SK-MEL-5 (cell line): ENCODE data around the gene HBS1L. TPM values are rescaled to one million over a fixed set of nuclear protein-coding genes. Genes with fewer than 3 reads are reported as not detected.
A peak's percentile ranks its signal among the peaks of the same experiment; 100 is the strongest.

Experiments used
- DNase-seq: peaks from one replicate; pipeline ENCODE4 v3.0.0-alpha.2; 2016; ENCODE audit warnings: low read depth, low spot score
- in situ Hi-C: cut with HindIII; loops from 2 replicates; pipeline ENCODE4 v1.10.0; 2016; ENCODE audit warnings: low sequenced_read_pairs, high pct_unique_total_duplicates, low pct_unique_long_range_greater_than_20kb
- polyA plus RNA-seq, 2 experiments: library from polyadenylated mRNA; depleted of rRNA; stranded (reverse); fragments of >200 nt; gene quantifications; 2 replicates each; pipeline ENCODE4 v1.2.3, GENCODE V29; 2015
- total RNA-seq: library from RNA; depleted of rRNA; stranded (reverse); fragments of >200 nt; shearing (Covaris generic); gene quantifications from 2 replicates; pipeline ENCODE4 v1.2.3, GENCODE V29; 2014; rRNA removed

The HBS1L gene
- 118 and 122 TPM in 2 replicates for total RNA-seq
- 65.6 and 66.4 TPM in 2 replicates for polyA plus RNA-seq (2015; cell fraction: cytosol; rRNA removed)
- 37.2 and 62.4 TPM in 2 replicates for polyA plus RNA-seq (2015; cell fraction: nucleus; rRNA removed)

GRCh38 chr6:135054569-135055498 lies at the start of gene HBS1L:
TSS of gene HBS1L (minus strand) at chr6:135054822. CDS start at chr6:135054691, 131 bp downstream.
- in situ Hi-C loops = no loop called here
- peak; percentile 95 for DNase-seq

DNA sequence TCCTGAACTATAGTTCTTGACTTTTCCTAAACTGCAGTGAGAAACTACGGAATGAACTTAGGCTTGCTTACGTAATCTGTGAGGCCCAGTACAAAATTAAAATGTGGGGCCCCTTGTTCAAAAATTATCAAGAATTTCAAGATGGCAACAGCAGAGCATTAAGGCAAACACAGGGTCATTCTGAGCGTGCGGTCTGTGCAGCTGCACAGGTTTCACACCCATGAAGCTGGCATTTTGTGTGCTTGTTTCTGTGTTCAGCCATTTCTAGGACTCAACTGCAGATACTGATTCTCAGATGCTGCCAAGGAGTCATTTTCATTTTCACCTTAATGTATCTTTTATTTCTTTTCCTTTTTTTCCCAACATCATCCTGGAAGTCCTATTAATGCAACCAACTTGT lies 49.6 kb upstream of the HBS1L start:
- in situ Hi-C loops = no loop called here
- no peak for DNase-seq

GRCh38 chr6:135102191-135102590 lies 47.6 kb upstream of the HBS1L start:
- in situ Hi-C loops = no loop called here

GRCh38 chr6:135097172-135097571 lies 42.5 kb upstream of the HBS1L start:
- no peak for DNase-seq
- in situ Hi-C loops = no loop called here

More at GRCh38 chr6:135102191-135102590, 47.6 kb upstream of the HBS1L start:
- DNase-seq = no peak

DNA sequence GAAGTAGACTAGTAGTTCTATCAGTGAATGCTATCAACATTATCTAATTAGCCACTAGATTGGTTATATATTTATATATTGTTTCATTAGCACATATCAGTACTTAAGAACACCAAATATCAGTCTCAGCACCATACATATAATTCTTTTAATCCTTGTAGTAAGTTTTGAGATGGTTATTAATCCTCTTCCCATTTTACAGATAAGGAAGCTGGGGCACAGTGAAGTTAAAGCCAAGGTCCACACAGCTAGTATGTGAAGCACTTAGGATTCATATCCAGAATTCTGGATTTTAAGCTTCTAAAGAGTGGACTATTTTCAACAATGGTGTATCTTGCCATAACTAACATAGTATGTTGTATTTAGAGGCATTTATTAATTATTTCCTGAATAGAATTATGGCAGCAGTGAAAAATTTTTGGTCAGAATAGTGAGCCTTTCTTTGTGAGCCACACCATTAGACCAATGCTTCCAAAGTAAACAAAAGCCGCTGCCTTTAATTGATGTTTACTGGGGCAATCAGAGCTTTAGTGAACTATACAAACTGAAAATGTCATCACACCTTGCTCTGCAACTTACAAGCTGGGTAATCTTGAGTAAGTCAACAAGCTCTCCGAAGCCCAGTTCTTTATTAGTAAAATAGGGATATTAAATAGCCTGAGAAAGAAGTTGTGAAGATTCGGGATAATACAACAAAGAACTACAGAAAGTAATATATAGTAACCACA lies 41.9 kb upstream of the HBS1L start:
- in situ Hi-C loops = no loop called here
- DNase-seq = no peak

GRCh38 chr6:135095716-135096115 lies 41.1 kb upstream of the HBS1L start:
- peak; percentile 61 for DNase-seq
- in situ Hi-C loops = no loop called here

- in situ Hi-C loops = no loop called here
- no peak for DNase-seq
Observed at GRCh38 chr6:135094403-135094821, 39.8 kb upstream of the HBS1L start.

DNA sequence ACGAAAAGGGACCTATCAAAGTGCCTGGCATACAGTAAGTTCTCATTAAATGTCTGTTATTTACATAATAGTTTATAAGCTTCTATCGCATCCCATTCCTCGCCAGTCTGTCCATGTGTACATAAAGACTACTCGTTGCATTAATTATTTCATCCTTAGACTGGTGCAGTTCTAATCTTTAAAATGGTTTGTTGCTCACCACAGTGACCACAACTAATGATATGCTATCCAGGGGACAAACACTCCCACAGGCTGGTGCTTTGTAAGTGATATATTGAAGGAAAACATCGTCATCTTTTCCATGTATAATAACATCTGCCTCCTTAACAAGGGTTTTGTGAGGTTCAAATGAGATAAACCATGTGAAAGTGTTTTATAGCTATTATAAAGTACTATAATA lies 39.0 kb upstream of the HBS1L start:
- no peak for DNase-seq
- in situ Hi-C loops = no loop called here

GRCh38 chr6:135092724-135093123 lies 38.1 kb upstream of the HBS1L start:
- in situ Hi-C loops = no loop called here
- no peak for DNase-seq

- no peak for DNase-seq
- in situ Hi-C loops = no loop called here
Observed at GRCh38 chr6:135090819-135091218, 36.2 kb upstream of the HBS1L start.

DNA sequence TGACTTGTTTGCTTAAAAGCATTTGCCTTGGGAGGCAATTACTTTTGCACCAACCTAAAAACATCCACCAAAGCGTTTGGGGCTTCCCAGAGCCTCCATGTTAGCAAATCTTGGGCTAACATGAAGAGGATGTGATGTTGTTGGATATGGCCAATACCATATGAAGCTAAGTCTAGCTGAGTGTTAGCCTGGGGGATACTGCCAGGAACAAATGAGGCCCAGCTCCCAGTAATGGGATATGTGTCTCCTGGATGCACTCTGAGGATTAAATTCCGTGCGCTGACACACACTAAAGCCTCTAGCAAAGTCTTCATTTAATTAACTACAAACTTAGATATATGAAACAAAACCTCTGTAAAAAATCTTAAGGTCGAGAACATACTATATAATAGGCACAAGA lies 35.3 kb upstream of the HBS1L start:
- DNase-seq = no peak
- in situ Hi-C loops = no loop called here

GRCh38 chr6:135088818-135089809 lies 34.5 kb upstream of the HBS1L start:
- in situ Hi-C loops = no loop called here
- DNase-seq = peak; percentile 51

- no peak for DNase-seq
- in situ Hi-C loops = no loop called here
Observed at GRCh38 chr6:135088281-135088680, 33.7 kb upstream of the HBS1L start.

DNA sequence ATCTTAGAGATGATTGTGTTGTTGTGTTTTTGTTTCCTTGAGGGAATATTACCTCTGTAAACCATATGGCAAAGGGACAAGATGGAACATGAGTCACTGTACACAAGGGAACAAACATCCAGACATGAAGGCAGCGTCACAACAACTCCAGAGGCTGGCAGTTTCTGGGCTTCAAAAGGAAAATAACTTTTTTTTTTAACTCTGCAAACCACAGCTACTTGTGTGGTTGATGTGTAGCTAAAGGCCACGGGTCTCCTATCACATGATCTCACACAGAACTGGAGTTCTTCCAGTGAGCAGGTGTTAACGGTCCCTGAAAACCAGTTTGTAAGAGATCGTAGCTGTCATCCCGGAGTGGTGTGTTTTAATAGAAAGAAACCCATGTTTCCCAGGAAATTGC lies 33.2 kb upstream of the HBS1L start:
- in situ Hi-C loops = no loop called here
- no peak for DNase-seq

DNA sequence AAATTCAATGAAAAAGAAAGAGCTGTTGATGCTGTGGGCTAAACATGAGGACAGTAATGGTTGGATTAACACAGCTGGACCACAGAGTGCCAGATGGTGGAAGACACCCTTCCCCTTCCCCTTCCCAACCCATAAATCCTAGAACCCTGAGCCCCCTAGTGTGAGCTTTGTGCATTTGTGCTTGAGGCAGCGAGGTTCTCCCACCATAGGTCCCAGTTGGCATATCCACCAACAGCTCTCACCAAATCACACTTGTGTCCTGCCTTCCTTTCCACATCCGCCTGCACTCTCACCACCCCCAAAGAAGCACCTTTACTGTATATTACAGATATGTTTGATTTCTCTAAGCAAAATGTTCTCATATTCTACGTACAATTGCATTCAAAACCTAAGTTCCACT lies 32.8 kb upstream of the HBS1L start:
- in situ Hi-C loops = no loop called here
- DNase-seq = peak; percentile 59

- DNase-seq = no peak
- in situ Hi-C loops = no loop called here
Observed at GRCh38 chr6:135086414-135086764, 31.8 kb upstream of the HBS1L start.

- DNase-seq = no peak
- in situ Hi-C loops = no loop called here
Observed at GRCh38 chr6:135085700-135086413, 31.2 kb upstream of the HBS1L start.
